Kidney (tissue), 14 donors: Measurements from ENCODE around the gene PARP8. TPM values are rescaled to one million over a fixed set of nuclear protein-coding genes. Genes with fewer than 3 reads are reported as not detected.
"Not testable (repeated sequence)": the region's sequence is repeated elsewhere in the genome, so short reads cannot be mapped to it uniquely, and the experiment has no call there.

ENCODE experiments used
- DNase-seq, 5 donors: peaks; one replicate each; pipeline ENCODE4 v3.0.0-alpha.2; 2013 to 2020
- FAIRE-seq: peaks from 2 replicates; lab custom pipeline; 2012; peaks lifted over from hg19 to GRCh38; lab: Jason Lieb, UNC
- H3K27ac ChIP-seq, 2 donors: one replicate each; pipeline ENCODE4 v1.7.0; 2013; ENCODE audit warnings: low read depth in 2 of 2, low read length in 2 of 2, inconsistent platforms in 1 of 2
- H3K27me3 ChIP-seq: one replicate; pipeline ENCODE4 v1.7.1; 2013; ENCODE audit warnings: low read length, inconsistent platforms; ENCODE audit not compliant: control insufficient read depth, insufficient read depth
- H3K36me3 ChIP-seq, 3 donors: one replicate each; pipeline versions ENCODE4 v1.7.0 to v1.7.1; 2013; ENCODE audit warnings: low read length in 3 of 3, control low read depth in 1 of 3, inconsistent platforms in 1 of 3; ENCODE audit not compliant: insufficient read depth in 3 of 3, control insufficient read depth in 2 of 3
- H3K4me1 ChIP-seq, 3 donors: one replicate each; pipeline versions ENCODE4 v1.7.0 to v1.7.1; 2013; ENCODE audit warnings: low read length in 3 of 3, inconsistent platforms in 1 of 3, low read depth in 1 of 3; ENCODE audit not compliant: control insufficient read depth in 2 of 3, insufficient read depth in 2 of 3
- H3K4me3 ChIP-seq, 3 donors: one replicate each; pipeline versions ENCODE4 v1.7.0 to v1.8.1; 2013; ENCODE audit warnings: low read length in 3 of 3, control low read depth in 1 of 3, inconsistent platforms in 1 of 3
- H3K9ac ChIP-seq, 3 donors: one replicate each; pipeline versions ENCODE4 v1.7.0 to v1.7.1; 2013; ENCODE audit warnings: low read length in 3 of 3, control low read depth in 1 of 3, inconsistent platforms in 1 of 3
- H3K9me3 ChIP-seq, 3 donors: one replicate each; pipeline versions ENCODE4 v1.7.0 to v1.7.1; 2013; ENCODE audit warnings: low read length in 3 of 3, control low read depth in 1 of 3, inconsistent platforms in 1 of 3; ENCODE audit not compliant: control insufficient read depth in 2 of 3, insufficient read depth in 1 of 3
- intact Hi-C: fragments of 100-400 bp; cut with DNase I; formaldehyde crosslinking; loops from one replicate; pipeline ENCODE4 v1.11.1; 2022
- polyA plus RNA-seq: library from polyadenylated mRNA; stranded (reverse); fragments of 350-450 nt; fragmentation: Illumina TruSeq; extraction: RNeasy Lipid Tissue Mini Kit (QIAGEN cat#74804); gene quantifications from one replicate; pipeline ENCODE4 v1.2.3, GENCODE V29; 2014; ENCODE audit warnings: low read depth, low replicate concordance; ENCODE audit not compliant: insufficient read depth
- total RNA-seq: library from RNA; stranded (reverse); fragmentation: NEBNext Ultra II Directional; extraction: Animal tissue kit (Norgen Biotek cat#: 25700); gene quantifications from one replicate; pipeline ENCODE4 v1.2.1, GENCODE V29; 2021
- TF ChIP-seq, protein P1 (sequence below): IDR thresholded peaks from 3 replicates; pipeline ENCODE4 v1.5.1; 2012; ENCODE audit warnings: mild to moderate bottlenecking, moderate library complexity, borderline replicate concordance; ENCODE audit not compliant: insufficient read depth; ENCODE audit errors: extremely low read depth
- donor health status: control.
- donor health status: control.
- donor health status: control.
- donor health status: control.
- donor health status: control.
- donor health status: DM: yes; HTN: yes; CAD: no.
- donor health status: Normal renal cell carcinoma (clear cell type).

Gene PARP8
- total and polyA plus RNA-seq, 2 donors from 2014 or later, result 3.4 to 42.5 TPM

DNA sequence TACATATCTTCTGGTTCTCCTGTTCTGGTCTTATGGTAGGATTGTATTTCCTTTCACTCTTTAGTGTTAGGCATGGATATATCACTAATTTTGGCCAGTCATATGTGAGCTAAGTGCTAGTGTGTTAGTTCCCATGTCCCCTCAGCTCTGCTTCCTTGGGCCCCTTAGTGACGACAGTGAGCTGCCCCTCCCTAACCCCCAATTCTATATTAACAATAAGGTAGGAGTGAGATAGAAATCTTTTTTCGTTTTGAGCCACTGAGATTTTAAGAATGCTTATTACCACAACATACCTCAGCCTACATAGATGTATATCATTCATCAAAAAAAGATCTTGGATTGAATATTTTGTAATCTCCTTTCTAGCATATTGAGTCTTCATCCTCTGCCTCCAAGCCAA, 100.5 kb downstream of the PARP8 start:
- FAIRE-seq, result no peak
- no peaks in the 10 kb centered on the region for H3K36me3 ChIP-seq

DNA sequence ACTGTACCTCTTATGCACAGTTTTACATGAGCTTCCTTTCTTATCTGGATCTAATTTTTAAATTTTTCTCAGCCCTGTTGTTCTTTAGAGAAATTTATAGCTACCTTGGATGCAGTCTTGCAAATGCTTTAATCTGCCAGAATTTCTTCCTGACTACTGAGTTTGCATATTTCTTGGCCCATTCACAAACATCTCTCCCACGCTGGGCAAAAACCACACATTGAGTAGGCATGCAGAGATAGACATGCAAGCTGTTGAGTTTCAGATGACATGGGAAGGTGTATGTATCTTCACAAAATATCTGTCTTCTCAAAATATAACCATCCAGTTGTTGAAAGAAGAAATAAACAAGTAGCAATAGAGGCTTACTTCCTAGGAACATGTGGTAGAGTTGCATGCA, 101.2 kb downstream of the PARP8 start:
- no peak overlapping the region for H3K27ac ChIP-seq
- TF ChIP-seq, protein P1, sequence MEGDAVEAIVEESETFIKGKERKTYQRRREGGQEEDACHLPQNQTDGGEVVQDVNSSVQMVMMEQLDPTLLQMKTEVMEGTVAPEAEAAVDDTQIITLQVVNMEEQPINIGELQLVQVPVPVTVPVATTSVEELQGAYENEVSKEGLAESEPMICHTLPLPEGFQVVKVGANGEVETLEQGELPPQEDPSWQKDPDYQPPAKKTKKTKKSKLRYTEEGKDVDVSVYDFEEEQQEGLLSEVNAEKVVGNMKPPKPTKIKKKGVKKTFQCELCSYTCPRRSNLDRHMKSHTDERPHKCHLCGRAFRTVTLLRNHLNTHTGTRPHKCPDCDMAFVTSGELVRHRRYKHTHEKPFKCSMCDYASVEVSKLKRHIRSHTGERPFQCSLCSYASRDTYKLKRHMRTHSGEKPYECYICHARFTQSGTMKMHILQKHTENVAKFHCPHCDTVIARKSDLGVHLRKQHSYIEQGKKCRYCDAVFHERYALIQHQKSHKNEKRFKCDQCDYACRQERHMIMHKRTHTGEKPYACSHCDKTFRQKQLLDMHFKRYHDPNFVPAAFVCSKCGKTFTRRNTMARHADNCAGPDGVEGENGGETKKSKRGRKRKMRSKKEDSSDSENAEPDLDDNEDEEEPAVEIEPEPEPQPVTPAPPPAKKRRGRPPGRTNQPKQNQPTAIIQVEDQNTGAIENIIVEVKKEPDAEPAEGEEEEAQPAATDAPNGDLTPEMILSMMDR, result no peak
- H3K27me3 ChIP-seq, result no peaks in the 10 kb centered on the region
- H3K4me3 ChIP-seq, result no peak overlapping the region
- FAIRE-seq (no peak), DNase-seq (no peak)
- no peaks in the 10 kb centered on the region for H3K36me3 ChIP-seq
- H3K9ac ChIP-seq, result no peak overlapping the region
- no peaks in the 10 kb centered on the region for H3K9me3 ChIP-seq
- intact Hi-C loops, result no loop called here
- H3K4me1 ChIP-seq, result no peaks in the 10 kb centered on the region

More for the DNA sequence above, 100.5 kb downstream of the PARP8 start:
- Histone ChIP-seq H3K4me3 (no peak overlapping the region), H3K9me3 (no peaks in the 10 kb centered on the region), H3K27ac (no peak overlapping the region), H3K27me3 (no peaks in the 10 kb centered on the region), H3K4me1 (no peaks in the 10 kb centered on the region), H3K9ac (no peak overlapping the region)
- TF ChIP-seq, protein P1, result no peak
- DNase-seq, result no peak
- intact Hi-C loops, result no loop called here

DNA sequence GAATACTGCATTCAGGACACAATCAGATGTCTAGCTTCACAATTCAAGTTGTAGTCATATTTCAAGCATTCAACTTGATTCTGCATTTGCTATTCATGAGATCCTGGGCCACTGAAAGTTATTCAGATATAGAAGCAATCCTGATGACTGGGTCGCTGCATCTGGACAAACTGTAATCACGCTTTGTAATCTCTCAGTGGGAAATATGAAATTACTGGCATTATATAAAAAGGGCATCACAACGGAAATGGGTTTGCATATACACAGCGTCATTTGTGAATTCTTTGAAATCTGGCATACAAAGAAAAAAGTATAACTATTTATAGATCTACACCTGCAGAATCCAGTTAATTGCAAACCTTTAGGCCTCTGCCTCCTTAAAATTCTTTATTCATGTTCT, 102.2 kb downstream of the PARP8 start:
- H3K4me1 ChIP-seq, result no peaks in the 10 kb centered on the region
- H3K27ac ChIP-seq, result no peak overlapping the region
- H3K36me3 ChIP-seq, result no peaks in the 10 kb centered on the region
- FAIRE-seq (no peak), DNase-seq (no peak)
- intact Hi-C loops, result no loop called here
- H3K4me3 ChIP-seq, result no peak overlapping the region
- TF ChIP-seq, protein P1, result no peak
- H3K9me3 ChIP-seq, result peaks cover 0 to 4% (median 3%) of the 10 kb centered on the region in 3 donors
- no peak overlapping the region for H3K9ac ChIP-seq
- no peaks in the 10 kb centered on the region for H3K27me3 ChIP-seq

DNA sequence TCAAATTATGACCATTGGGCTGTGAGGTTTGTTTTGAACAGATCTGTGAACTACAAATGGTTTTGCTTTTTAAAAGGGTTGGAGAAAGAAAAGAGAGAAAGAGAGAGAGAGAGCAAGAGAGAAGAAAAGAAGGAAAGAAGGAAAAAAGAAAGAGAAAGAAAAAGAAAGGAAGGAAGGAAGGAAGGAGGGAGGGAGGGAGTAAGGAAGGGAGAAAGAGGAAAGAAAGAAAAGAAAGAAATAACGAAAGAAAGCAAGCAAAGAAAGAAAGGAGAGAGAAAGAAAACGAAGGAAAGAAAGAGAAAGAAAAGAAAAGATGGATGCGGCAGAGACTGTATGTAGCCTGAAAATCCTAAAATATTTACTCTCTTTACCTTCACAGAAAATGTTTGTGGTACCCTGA, 104.0 kb downstream of the PARP8 start:
- no peak for FAIRE-seq
- no peak overlapping the region for H3K27ac ChIP-seq
- H3K9ac ChIP-seq, result no peak overlapping the region
- no peak for DNase-seq
- intact Hi-C loops, result no loop called here
- H3K36me3 ChIP-seq, result no peaks in the 10 kb centered on the region
- no peaks in the 10 kb centered on the region for H3K4me1 ChIP-seq
- no peak overlapping the region for H3K4me3 ChIP-seq
- TF ChIP-seq, protein P1, result no peak
- H3K27me3 ChIP-seq, result no peaks in the 10 kb centered on the region
- peaks cover 0 to 4% (median 3%) of the 10 kb centered on the region in 3 donors for H3K9me3 ChIP-seq

DNA sequence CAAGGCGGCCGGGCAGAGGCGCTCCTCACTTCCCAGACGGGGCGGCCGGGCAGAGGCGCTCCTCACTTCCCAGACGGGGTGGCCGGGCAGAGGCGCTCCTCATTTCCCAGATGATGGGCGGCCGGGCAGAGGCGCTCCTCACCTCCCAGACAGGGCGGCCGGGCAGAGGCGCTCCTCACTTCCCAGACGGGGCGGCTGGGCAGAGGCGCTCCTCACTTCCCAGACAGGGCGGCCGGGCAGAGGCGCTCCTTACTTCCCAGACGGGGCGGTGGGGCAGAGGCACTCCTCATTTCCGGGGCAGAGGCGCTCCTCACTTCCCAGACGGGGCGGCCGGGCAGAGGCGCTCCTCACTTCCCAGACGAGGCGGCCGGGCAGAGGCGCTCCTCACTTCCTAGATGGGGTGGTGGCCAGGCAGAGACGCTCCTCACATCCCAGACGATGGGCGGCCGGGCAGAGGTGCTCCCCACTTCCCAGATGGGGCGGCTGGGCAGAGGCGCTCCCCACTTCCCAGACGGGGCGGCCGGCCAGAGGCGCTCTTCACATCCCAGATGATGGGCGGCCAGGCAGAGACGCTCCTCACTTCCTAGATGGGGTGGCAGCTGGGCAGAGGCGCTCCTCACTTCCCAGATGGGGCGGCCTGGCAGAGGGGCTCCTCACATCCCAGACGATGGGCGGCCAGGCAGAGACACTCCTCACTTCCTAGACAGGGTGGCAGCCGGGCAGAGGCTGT, 108.2 kb downstream of the PARP8 start:
- H3K9ac ChIP-seq, H3K4me3 ChIP-seq, H3K9me3 ChIP-seq, H3K27me3 ChIP-seq, H3K4me1 ChIP-seq, H3K36me3 ChIP-seq, FAIRE-seq, intact Hi-C loops, H3K27ac ChIP-seq: not testable (repeated sequence)
- DNase-seq, result peak in 1 of 5 donors; percentile 59
